Mucosa of rectum (tissue), 2 donors: ENCODE data around the gene TOMM34.

ENCODE experiments used
- H3K27ac ChIP-seq, 2 donors: one replicate each; pipeline ENCODE4 v1.7.0; 2013; ENCODE audit warnings: inconsistent platforms in 2 of 2, low read depth in 2 of 2, low read length in 2 of 2
- H3K27me3 ChIP-seq, 2 donors: one replicate each; pipeline ENCODE4 v1.7.0; 2013; ENCODE audit warnings: low read length in 2 of 2; ENCODE audit not compliant: control insufficient read depth in 2 of 2, insufficient read depth in 2 of 2
- H3K36me3 ChIP-seq, 2 donors: one replicate each; pipeline ENCODE4 v1.7.0; 2013; ENCODE audit warnings: low read length in 2 of 2; ENCODE audit not compliant: control insufficient read depth in 2 of 2, insufficient read depth in 2 of 2
- H3K4me1 ChIP-seq, 2 donors: one replicate each; pipeline ENCODE4 v1.7.0; 2013; ENCODE audit warnings: low read length in 2 of 2, mild to moderate bottlenecking in 1 of 2; ENCODE audit not compliant: control insufficient read depth in 2 of 2, insufficient read depth in 2 of 2
- H3K4me3 ChIP-seq, 2 donors: one replicate each; pipeline ENCODE4 v1.7.0; 2013; ENCODE audit warnings: low read length in 2 of 2
- H3K9ac ChIP-seq, 2 donors: one replicate each; pipeline ENCODE4 v1.7.0; 2013; ENCODE audit warnings: low read length in 2 of 2, low read depth in 1 of 2, mild to moderate bottlenecking in 1 of 2
- H3K9me3 ChIP-seq, 2 donors: one replicate each; pipeline ENCODE4 v1.7.0; 2013; ENCODE audit warnings: low read length in 2 of 2; ENCODE audit not compliant: control insufficient read depth in 2 of 2
- donor health status: healthy.
- donor health status: Normal muscosa, but diverticular disease.

Gene TOMM34

GRCh38 chr20:44954211-44954610 lies 6.0 kb downstream of the TOMM34 start:
- no peak overlapping the region for H3K9ac ChIP-seq
- H3K27me3 ChIP-seq = no peaks in the 10 kb centered on the region
- no peak overlapping the region for H3K4me3 ChIP-seq
- H3K9me3 ChIP-seq = no peaks in the 10 kb centered on the region
- no peak overlapping the region for H3K27ac ChIP-seq
- peaks cover 54 to 67% of the 10 kb centered on the region in 2 donors for H3K36me3 ChIP-seq
- peaks cover 3% of the 10 kb centered on the region in 2 donors for H3K4me1 ChIP-seq

- no peak overlapping the region for H3K4me3 ChIP-seq
- peaks cover 63 to 79% of the 10 kb centered on the region in 2 donors for H3K36me3 ChIP-seq
- H3K9ac ChIP-seq = no peak overlapping the region
- H3K9me3 ChIP-seq = no peaks in the 10 kb centered on the region
- H3K27ac ChIP-seq = no peak overlapping the region
- H3K4me1 ChIP-seq = no peaks in the 10 kb centered on the region
- H3K27me3 ChIP-seq = no peaks in the 10 kb centered on the region
These were observed 7.5 kb downstream of the TOMM34 start for GRCh38 chr20:44952731-44953130.

GRCh38 chr20:44950368-44950767 lies 9.8 kb downstream of the TOMM34 start:
- no peak overlapping the region for H3K9ac ChIP-seq
- H3K9me3 ChIP-seq = no peaks in the 10 kb centered on the region
- H3K27ac ChIP-seq = no peak overlapping the region
- no peaks in the 10 kb centered on the region for H3K4me1 ChIP-seq
- H3K27me3 ChIP-seq = no peaks in the 10 kb centered on the region
- peaks cover 60 to 79% of the 10 kb centered on the region in 2 donors for H3K36me3 ChIP-seq
- H3K4me3 ChIP-seq = no peak overlapping the region

GRCh38 chr20:44948513-44948912 lies 11.7 kb downstream of the TOMM34 start:
- Histone ChIP-seq H3K27ac (no peak overlapping the region), H3K9me3 (no peaks in the 10 kb centered on the region), H3K36me3 (peaks cover 50 to 73% of the 10 kb centered on the region in 2 donors), H3K27me3 (no peaks in the 10 kb centered on the region), H3K9ac (no peak overlapping the region), H3K4me3 (no peak overlapping the region), H3K4me1 (no peaks in the 10 kb centered on the region)

- Histone ChIP-seq H3K4me1 (no peaks in the 10 kb centered on the region), H3K27ac (no peak overlapping the region), H3K4me3 (no peak overlapping the region), H3K36me3 (peaks cover 52 to 74% of the 10 kb centered on the region in 2 donors), H3K9ac (no peak overlapping the region), H3K27me3 (no peaks in the 10 kb centered on the region), H3K9me3 (no peaks in the 10 kb centered on the region)
These were observed 12.1 kb downstream of the TOMM34 start for GRCh38 chr20:44948107-44948506.

GRCh38 chr20:44946271-44946852 lies 13.8 kb downstream of the TOMM34 start:
- Histone ChIP-seq H3K9me3 (no peaks in the 10 kb centered on the region), H3K4me3 (no peak overlapping the region), H3K9ac (no peak overlapping the region), H3K27me3 (no peaks in the 10 kb centered on the region), H3K27ac (no peak overlapping the region), H3K4me1 (no peaks in the 10 kb centered on the region), H3K36me3 (peaks cover 48 to 74% of the 10 kb centered on the region in 2 donors)

- Histone ChIP-seq H3K9ac (no peak overlapping the region), H3K27ac (no peak overlapping the region), H3K9me3 (no peaks in the 10 kb centered on the region), H3K36me3 (peaks cover 40 to 73% of the 10 kb centered on the region in 2 donors), H3K27me3 (no peaks in the 10 kb centered on the region), H3K4me3 (no peak overlapping the region), H3K4me1 (no peaks in the 10 kb centered on the region)
These were observed 14.9 kb downstream of the TOMM34 start for GRCh38 chr20:44945261-44945660.

- no peak overlapping the region for H3K9ac ChIP-seq
- no peaks in the 10 kb centered on the region for H3K9me3 ChIP-seq
- H3K27me3 ChIP-seq = no peaks in the 10 kb centered on the region
- no peaks in the 10 kb centered on the region for H3K4me1 ChIP-seq
- H3K27ac ChIP-seq = no peak overlapping the region
- H3K36me3 ChIP-seq = peaks cover 33 to 62% of the 10 kb centered on the region in 2 donors
- no peak overlapping the region for H3K4me3 ChIP-seq
These were observed 16.4 kb downstream of the TOMM34 start for GRCh38 chr20:44943828-44944227.

- Histone ChIP-seq H3K9ac (no peak overlapping the region), H3K4me3 (no peak overlapping the region), H3K9me3 (no peaks in the 10 kb centered on the region), H3K4me1 (no peaks in the 10 kb centered on the region), H3K27me3 (no peaks in the 10 kb centered on the region), H3K36me3 (peaks cover 24 to 57% of the 10 kb centered on the region in 2 donors), H3K27ac (no peak overlapping the region)
These were observed 17.8 kb downstream of the TOMM34 start for GRCh38 chr20:44942264-44942973.

GRCh38 chr20:44941120-44941691 lies 19.0 kb downstream of the TOMM34 start:
- Histone ChIP-seq H3K27me3 (no peaks in the 10 kb centered on the region), H3K9ac (no peak overlapping the region), H3K9me3 (no peaks in the 10 kb centered on the region), H3K27ac (no peak overlapping the region), H3K4me3 (no peak overlapping the region), H3K4me1 (no peaks in the 10 kb centered on the region), H3K36me3 (peaks cover 27 to 56% of the 10 kb centered on the region in 2 donors)
